HepG2 (cell line): ENCODE results near the gene ABHD17A. TPM values are rescaled to one million over a fixed set of nuclear protein-coding genes. Genes with fewer than 3 reads are reported as not detected.

Experiments
- ARNT2 ChIP-seq: sonication (generic); formaldehyde crosslinking; IDR thresholded peaks from 2 replicates; pipeline ENCODE4 v1.8.0; 2022; ENCODE audit warnings: mild to moderate bottlenecking, low read depth, missing genetic modification reagents, moderate library complexity
- CEBPB ChIP-seq: IDR thresholded peaks from 2 replicates; pipeline ENCODE4 v1.6.1; 2011; ENCODE audit warnings: low read depth, low read length, improper control_type of control experiment, borderline replicate concordance
- CREB1 ChIP-seq, 2 experiments: fragments of 450-650 bp in 1 of 2; IDR thresholded peaks; 2 replicates each; pipeline ENCODE4 v1.6.1; 2016 to 2017; ENCODE audit warnings: control low read depth in 1 of 2, mild to moderate bottlenecking in 1 of 2, missing compliant biosample characterization in 1 of 2, missing genetic modification characterization in 1 of 2
- MZF1 ChIP-seq: sonication (generic); formaldehyde crosslinking; IDR thresholded peaks from 2 replicates; pipeline ENCODE4 v1.8.1; 2023; ENCODE audit warnings: mild to moderate bottlenecking, missing genetic modification reagents, borderline replicate concordance
- NCOA2 ChIP-seq: sonication (generic); formaldehyde crosslinking; IDR thresholded peaks from 2 replicates; pipeline ENCODE4 v1.8.0; 2022; ENCODE audit warnings: inconsistent platforms
- PHF5A ChIP-seq: IDR thresholded peaks from one replicate; pipeline ENCODE4 v1.6.1; 2018; ENCODE audit warnings: low read depth, missing genetic modification reagents; ENCODE audit not compliant: unreplicated experiment
- POGZ ChIP-seq: sonication (generic); formaldehyde crosslinking; IDR thresholded peaks from 2 replicates; pipeline ENCODE4 v1.4.0; 2020; ENCODE audit warnings: mild to moderate bottlenecking, missing genetic modification reagents
- SNAPC2 ChIP-seq: sonication (generic); formaldehyde crosslinking; IDR thresholded peaks from 2 replicates; pipeline ENCODE4 v1.8.1; 2022; ENCODE audit warnings: mild to moderate bottlenecking, missing genetic modification reagents
- SOX5 ChIP-seq: IDR thresholded peaks from 2 replicates; pipeline ENCODE4 v1.6.1; 2016; ENCODE audit warnings: borderline replicate concordance
- SRSF4 ChIP-seq: fragments of 200-400 bp; formaldehyde crosslinking; IDR thresholded peaks from one replicate; pipeline ENCODE4 v1.6.1; 2018; ENCODE audit warnings: mild to moderate bottlenecking, low read depth, low read length, moderate library complexity; ENCODE audit not compliant: poor library complexity, severe bottlenecking
- TSC22D2 ChIP-seq: sonication (generic); formaldehyde crosslinking; IDR thresholded peaks from 2 replicates; pipeline ENCODE4 v1.5.1; 2020; ENCODE audit warnings: missing genetic modification reagents, mild to moderate bottlenecking, borderline replicate concordance
- ZBTB8A ChIP-seq: sonication (generic); formaldehyde crosslinking; IDR thresholded peaks from 2 replicates; pipeline ENCODE4 v1.4.0; 2020; ENCODE audit warnings: mild to moderate bottlenecking, low read depth, missing genetic modification reagents, borderline replicate concordance
- ZFY ChIP-seq: sonication (generic); formaldehyde crosslinking; IDR thresholded peaks from 2 replicates; pipeline ENCODE4 v1.4.0; 2020; ENCODE audit warnings: missing genetic modification reagents
- ZNF234 ChIP-seq: sonication (generic); formaldehyde crosslinking; conservative IDR thresholded peaks from 2 replicates; pipeline ENCODE4 v1.5.1; 2020; ENCODE audit warnings: mild to moderate bottlenecking, missing genetic modification reagents
- ZNF296 ChIP-seq: sonication (generic); formaldehyde crosslinking; conservative IDR thresholded peaks from 2 replicates; pipeline ENCODE4 v1.5.0; 2020; ENCODE audit warnings: mild to moderate bottlenecking, missing genetic modification reagents
- ZSCAN25 ChIP-seq: sonication (generic); formaldehyde crosslinking; IDR thresholded peaks from 2 replicates; pipeline ENCODE4 v1.8.0; 2022; ENCODE audit warnings: mild to moderate bottlenecking, missing genetic modification reagents
- polyA plus RNA-seq, 8 experiments: library from polyadenylated mRNA; depleted of rRNA in 3 of 8; stranded (reverse) in 7 of 8; unstranded in 1 of 8; fragments of >200 nt; fragmentation: Illumina TruSeq in 4 of 8; extraction: Trizol in 4 of 8; gene quantifications; 2 replicates each; pipeline versions ENCODE4 v1.2.1 to v1.2.3, GENCODE V29; 2011 to 2016; ENCODE audit warnings: low read depth in 4 of 8, missing spikeins in 1 of 8, mixed read lengths in 1 of 8; ENCODE audit not compliant: insufficient read depth in 1 of 8
- total RNA-seq, 5 experiments: library from RNA; depleted of rRNA; stranded (reverse); fragments of >200 nt; fragmentation: Illumina TruSeq; extraction: Trizol; gene quantifications; 2 replicates each; pipeline ENCODE4 v1.2.3, GENCODE V29; 2016; ENCODE audit warnings: low read depth in 1 of 5
- TF ChIP-seq, protein P1 (sequence below): sonication (generic); formaldehyde crosslinking; IDR thresholded peaks from 2 replicates; pipeline ENCODE4 v1.4.0; 2020; ENCODE audit warnings: missing genetic modification reagents
- TF ChIP-seq, protein P2 (sequence below): sonication (generic); formaldehyde crosslinking; IDR thresholded peaks from 2 replicates; pipeline ENCODE4 v1.8.0; 2022; ENCODE audit warnings: mild to moderate bottlenecking, missing genetic modification reagents, moderate library complexity
- TF ChIP-seq, protein P3 (sequence below): sonication (generic); formaldehyde crosslinking; IDR thresholded peaks from 2 replicates; pipeline ENCODE4 v1.4.0; 2020; ENCODE audit warnings: mild to moderate bottlenecking, missing genetic modification reagents
- TF ChIP-seq, protein P4 (sequence below): sonication (generic); formaldehyde crosslinking; conservative IDR thresholded peaks from 2 replicates; pipeline ENCODE4 v1.4.0; 2020; ENCODE audit warnings: mild to moderate bottlenecking, missing genetic modification reagents, moderate library complexity

The ABHD17A gene
- total and polyA plus RNA-seq, 2 of the 13 experiments (the other 11 are each of a cell fraction or from before 2014, with no cell fraction given) = 27.7 to 40.8 TPM

DNA sequence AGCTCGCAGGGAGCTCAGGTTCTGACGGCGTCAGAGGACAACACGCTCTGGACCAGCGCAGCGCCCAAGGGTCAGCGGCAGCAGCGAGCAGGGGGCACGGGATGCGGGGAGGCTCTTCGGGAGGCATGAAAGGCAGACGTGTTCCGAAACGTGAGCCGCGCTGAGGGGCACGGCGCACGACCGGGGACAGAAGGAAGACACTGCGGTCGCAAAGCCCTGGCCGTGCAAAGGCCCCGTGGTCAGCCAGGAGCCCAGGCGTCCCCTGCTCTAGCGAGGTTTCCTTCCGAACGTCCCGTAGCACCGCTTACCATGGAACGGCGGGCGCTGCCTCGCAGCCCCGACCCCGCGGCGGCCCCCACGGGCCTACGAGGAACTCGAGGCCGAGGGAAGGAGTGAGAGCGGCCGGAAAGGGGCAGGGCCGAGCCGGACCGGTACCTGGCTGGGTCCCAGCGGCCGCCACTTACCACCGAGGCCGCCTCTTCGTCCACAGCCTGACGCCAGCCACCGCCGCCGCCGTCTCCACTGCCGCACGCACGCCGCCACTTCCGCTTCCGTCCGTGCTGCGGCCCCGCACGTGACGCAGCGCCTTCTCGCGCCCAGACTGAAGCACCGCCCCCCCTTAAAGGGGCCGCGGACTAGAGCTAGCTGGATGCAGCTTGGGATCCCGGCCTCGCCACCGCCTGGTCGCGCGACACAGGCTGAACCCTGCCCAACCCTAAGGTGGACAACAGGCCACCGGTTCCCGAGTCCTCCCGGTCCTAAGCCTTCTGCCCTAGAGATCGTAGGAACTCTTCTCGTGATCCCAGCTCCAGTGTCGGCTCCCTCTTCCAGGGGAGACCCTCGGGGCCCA, 9.4 kb downstream of the ABHD17A start (continued):
- TF ChIP-seq, protein P1, sequence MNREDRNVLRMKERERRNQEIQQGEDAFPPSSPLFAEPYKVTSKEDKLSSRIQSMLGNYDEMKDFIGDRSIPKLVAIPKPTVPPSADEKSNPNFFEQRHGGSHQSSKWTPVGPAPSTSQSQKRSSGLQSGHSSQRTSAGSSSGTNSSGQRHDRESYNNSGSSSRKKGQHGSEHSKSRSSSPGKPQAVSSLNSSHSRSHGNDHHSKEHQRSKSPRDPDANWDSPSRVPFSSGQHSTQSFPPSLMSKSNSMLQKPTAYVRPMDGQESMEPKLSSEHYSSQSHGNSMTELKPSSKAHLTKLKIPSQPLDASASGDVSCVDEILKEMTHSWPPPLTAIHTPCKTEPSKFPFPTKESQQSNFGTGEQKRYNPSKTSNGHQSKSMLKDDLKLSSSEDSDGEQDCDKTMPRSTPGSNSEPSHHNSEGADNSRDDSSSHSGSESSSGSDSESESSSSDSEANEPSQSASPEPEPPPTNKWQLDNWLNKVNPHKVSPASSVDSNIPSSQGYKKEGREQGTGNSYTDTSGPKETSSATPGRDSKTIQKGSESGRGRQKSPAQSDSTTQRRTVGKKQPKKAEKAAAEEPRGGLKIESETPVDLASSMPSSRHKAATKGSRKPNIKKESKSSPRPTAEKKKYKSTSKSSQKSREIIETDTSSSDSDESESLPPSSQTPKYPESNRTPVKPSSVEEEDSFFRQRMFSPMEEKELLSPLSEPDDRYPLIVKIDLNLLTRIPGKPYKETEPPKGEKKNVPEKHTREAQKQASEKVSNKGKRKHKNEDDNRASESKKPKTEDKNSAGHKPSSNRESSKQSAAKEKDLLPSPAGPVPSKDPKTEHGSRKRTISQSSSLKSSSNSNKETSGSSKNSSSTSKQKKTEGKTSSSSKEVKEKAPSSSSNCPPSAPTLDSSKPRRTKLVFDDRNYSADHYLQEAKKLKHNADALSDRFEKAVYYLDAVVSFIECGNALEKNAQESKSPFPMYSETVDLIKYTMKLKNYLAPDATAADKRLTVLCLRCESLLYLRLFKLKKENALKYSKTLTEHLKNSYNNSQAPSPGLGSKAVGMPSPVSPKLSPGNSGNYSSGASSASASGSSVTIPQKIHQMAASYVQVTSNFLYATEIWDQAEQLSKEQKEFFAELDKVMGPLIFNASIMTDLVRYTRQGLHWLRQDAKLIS (CRISPR knock-in tag) = no peak; the same call in 1 of the 2 replicates
- no peak for TF ChIP-seq MZF1
- TF ChIP-seq, protein P2, sequence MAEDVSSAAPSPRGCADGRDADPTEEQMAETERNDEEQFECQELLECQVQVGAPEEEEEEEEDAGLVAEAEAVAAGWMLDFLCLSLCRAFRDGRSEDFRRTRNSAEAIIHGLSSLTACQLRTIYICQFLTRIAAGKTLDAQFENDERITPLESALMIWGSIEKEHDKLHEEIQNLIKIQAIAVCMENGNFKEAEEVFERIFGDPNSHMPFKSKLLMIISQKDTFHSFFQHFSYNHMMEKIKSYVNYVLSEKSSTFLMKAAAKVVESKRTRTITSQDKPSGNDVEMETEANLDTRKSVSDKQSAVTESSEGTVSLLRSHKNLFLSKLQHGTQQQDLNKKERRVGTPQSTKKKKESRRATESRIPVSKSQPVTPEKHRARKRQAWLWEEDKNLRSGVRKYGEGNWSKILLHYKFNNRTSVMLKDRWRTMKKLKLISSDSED (CRISPR knock-in tag) = 0 out of 2 replicates have a peak, but pooled peaks have one; percentile 33
- TF ChIP-seq ZNF234 = no peak
- TF ChIP-seq SOX5 = peak; percentile 75
- peak; percentile 70; the same call in 1 of the 2 replicates for TF ChIP-seq ZSCAN25 (CRISPR knock-in tag)
- peak; percentile 91; the same call in 1 of the 2 replicates for TF ChIP-seq TSC22D2 (CRISPR knock-in tag)
- TF ChIP-seq ARNT2 = peak; percentile 95
- peak; percentile 75 for TF ChIP-seq CREB1 (IDR thresholded peaks at IDR 0.05)
- TF ChIP-seq CREB1 (CRISPR knock-in tag; IDR thresholded peaks at IDR 0.05) = no peak; the same call in 1 of the 2 replicates
- TF ChIP-seq PHF5A (CRISPR knock-in tag) = peak; percentile 94
- TF ChIP-seq SRSF4 = no peak
- TF ChIP-seq NCOA2 = peak; percentile 35; the same call in 1 of the 2 replicates
- no peak for TF ChIP-seq CEBPB
- TF ChIP-seq ZFY (CRISPR knock-in tag) = peak; percentile 83
- TF ChIP-seq ZNF296 (CRISPR knock-in tag) = no peak
- TF ChIP-seq SNAPC2 (CRISPR knock-in tag) = no peak
- TF ChIP-seq ZBTB8A (CRISPR knock-in tag) = no peak
- TF ChIP-seq POGZ (CRISPR knock-in tag) = no peak; the same call in 1 of the 2 replicates
- TF ChIP-seq, protein P3, sequence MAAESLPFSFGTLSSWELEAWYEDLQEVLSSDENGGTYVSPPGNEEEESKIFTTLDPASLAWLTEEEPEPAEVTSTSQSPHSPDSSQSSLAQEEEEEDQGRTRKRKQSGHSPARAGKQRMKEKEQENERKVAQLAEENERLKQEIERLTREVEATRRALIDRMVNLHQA (CRISPR knock-in tag) = no peak
- TF ChIP-seq, protein P4, sequence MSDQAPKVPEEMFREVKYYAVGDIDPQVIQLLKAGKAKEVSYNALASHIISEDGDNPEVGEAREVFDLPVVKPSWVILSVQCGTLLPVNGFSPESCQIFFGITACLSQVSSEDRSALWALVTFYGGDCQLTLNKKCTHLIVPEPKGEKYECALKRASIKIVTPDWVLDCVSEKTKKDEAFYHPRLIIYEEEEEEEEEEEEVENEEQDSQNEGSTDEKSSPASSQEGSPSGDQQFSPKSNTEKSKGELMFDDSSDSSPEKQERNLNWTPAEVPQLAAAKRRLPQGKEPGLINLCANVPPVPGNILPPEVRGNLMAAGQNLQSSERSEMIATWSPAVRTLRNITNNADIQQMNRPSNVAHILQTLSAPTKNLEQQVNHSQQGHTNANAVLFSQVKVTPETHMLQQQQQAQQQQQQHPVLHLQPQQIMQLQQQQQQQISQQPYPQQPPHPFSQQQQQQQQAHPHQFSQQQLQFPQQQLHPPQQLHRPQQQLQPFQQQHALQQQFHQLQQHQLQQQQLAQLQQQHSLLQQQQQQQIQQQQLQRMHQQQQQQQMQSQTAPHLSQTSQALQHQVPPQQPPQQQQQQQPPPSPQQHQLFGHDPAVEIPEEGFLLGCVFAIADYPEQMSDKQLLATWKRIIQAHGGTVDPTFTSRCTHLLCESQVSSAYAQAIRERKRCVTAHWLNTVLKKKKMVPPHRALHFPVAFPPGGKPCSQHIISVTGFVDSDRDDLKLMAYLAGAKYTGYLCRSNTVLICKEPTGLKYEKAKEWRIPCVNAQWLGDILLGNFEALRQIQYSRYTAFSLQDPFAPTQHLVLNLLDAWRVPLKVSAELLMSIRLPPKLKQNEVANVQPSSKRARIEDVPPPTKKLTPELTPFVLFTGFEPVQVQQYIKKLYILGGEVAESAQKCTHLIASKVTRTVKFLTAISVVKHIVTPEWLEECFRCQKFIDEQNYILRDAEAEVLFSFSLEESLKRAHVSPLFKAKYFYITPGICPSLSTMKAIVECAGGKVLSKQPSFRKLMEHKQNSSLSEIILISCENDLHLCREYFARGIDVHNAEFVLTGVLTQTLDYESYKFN (CRISPR knock-in tag) = peak; percentile 61; the same call in 1 of the 2 replicates
